NAMALWA (cell line): Measurements from ENCODE around the gene LRRC4C.

Experiments used
- DNase-seq: peaks from one replicate; pipeline ENCODE4 v3.0.0-alpha.2; 2015; ENCODE audit warnings: low spot score

Gene LRRC4C

GRCh38 chr11:41323446-41323845 lies 136.0 kb downstream of the LRRC4C start:
- DNase-seq, result no peak

- DNase-seq, result no peak
Observed at GRCh38 chr11:41320653-41321052, 138.8 kb downstream of the LRRC4C start.

DNA sequence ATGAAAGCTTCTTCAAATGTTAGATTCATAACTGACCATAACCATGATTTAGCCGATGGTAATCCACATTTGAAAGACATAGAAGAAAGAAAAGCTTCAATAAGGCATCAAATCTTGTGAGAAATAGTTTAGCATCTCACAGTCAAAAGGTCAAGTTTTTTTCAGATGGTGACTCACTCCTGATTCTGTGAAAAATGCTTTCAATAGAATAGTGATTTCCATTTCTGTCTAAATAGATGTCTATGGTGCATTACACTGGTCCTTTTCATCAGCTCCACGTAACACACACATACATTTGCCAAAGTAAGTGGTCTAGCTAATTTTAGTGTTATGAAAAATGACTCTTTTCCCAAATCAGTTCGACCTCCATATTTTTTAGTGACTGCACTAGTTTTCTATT lies 139.2 kb downstream of the LRRC4C start:
- DNase-seq, result no peak

GRCh38 chr11:41319434-41319833 lies 140.0 kb downstream of the LRRC4C start:
- no peak for DNase-seq

DNA sequence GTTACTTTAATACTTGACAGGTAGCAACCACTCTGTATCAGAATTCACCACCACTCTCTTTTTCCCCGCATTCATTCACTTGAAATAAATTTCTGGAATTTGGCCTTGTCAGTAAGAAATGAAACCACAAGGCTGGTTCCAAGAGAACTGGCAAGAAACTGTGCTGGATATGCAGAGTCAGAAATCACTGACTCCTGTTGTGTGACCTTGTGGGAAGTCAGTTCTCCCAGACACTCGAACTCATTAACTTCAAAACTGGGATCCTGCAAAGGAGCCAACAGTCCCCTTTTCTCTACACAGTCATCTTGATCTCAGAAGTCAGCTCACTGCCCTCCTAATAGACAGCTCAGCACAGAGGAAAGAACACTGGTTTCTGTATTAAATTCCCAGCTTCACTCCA lies 142.7 kb downstream of the LRRC4C start:
- DNase-seq, result no peak

DNA sequence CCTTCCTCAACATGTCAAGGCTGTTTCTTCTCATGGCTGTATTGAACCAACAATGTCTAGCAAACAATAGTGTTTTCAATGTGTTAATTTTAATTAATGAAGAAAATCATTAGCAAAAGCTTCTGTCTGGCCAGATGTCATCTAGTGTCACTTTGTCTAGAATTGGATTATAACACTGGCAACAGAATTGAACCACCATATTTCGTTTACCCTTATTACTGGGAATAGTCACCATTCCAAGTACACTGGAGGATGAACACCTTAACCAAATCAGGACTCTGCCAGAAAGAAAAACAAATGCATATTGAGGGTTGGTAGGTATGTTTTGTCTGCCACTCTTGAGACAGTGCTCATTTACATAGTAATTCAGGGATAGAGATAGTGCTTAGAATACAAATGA lies 146.2 kb downstream of the LRRC4C start:
- no peak for DNase-seq

- peak; percentile 6 for DNase-seq
Observed at GRCh38 chr11:41309716-41310115, 149.7 kb downstream of the LRRC4C start.

DNA sequence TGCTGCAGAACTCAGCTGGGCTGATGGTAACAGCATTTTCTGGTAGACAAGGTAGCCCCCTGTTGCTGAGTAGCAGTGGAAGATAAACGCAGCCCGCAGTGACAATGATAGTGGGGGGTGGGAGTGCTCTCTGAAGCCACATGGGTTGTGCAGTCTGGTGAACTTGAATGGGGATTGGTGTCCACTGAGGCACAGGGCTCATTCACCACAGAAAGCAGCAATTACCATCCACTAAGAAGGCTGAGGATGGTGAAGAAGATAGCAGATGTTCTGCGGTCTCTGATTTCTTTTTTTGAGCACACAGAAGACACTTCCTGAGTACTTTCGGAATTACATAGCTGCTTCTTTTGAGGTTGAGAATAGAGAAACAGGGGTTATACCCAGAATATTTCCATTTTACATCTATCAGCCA lies 150.3 kb downstream of the LRRC4C start:
- no peak for DNase-seq

GRCh38 chr11:41308286-41308685 lies 151.2 kb downstream of the LRRC4C start:
- no peak for DNase-seq

GRCh38 chr11:41307296-41308080 lies 152.0 kb downstream of the LRRC4C start:
- DNase-seq, result no peak

- no peak for DNase-seq
Observed at GRCh38 chr11:41306431-41306830, 153.0 kb downstream of the LRRC4C start.

- DNase-seq, result no peak
Observed at GRCh38 chr11:41301023-41301422, 158.4 kb downstream of the LRRC4C start.

- no peak for DNase-seq
Observed at GRCh38 chr11:41289408-41289807, 170.0 kb downstream of the LRRC4C start.

- no peak for DNase-seq
Observed at GRCh38 chr11:41286751-41287150, 172.7 kb downstream of the LRRC4C start.

GRCh38 chr11:41284354-41284753 lies 175.1 kb downstream of the LRRC4C start:
- no peak for DNase-seq

DNA sequence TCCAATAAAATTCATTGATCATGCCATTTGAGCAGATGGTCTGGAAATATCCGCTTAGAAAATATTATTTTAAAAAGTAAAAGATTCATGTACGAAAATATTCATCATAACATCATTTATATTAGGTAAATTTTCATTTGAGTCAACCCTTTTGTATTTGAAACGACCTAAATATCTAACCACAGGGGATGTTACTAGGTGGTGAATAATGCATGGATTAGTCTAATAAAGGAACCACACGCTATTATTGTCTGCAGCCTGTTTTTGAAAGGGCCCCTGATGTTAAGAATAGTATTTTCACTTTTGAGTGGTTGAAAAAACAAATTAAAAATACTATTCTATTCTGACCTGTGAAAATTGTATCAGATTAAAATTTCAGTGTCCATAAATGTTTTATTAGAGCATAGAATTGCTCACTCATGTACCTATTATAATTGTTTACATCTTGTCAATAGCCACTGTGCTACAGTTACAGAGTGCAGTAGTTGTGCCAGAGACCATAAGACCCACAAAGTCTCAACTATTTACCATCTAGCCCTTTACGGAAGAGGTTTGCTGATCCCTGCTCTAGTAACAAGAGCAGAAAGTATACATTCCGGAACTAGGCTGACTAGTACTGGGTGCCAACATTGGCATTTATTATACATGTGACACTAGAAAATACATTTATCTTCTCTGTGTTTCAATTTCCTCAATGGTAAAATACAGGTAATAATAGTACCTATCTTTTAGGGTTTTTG lies 176.1 kb downstream of the LRRC4C start:
- no peak for DNase-seq

DNA sequence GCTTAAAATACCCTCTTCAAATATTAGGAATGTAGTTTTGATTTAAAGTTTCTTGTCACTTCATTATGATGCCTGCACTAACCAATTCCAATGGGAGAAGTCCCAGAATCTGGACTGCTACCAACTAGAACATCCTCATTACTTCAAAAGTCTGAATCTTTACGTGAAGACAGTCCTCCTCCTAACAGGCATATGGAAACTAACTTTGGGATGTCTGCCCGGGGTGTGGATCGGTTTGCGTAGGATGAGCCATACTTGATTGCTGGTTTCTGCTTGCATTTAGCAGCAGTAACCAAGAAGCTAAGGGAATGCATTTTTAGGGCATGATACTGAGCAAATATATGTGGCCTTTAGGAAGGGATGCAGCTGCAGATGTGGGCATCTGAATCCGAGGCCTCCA lies 177.1 kb downstream of the LRRC4C start:
- DNase-seq, result no peak

- DNase-seq, result no peak
Observed at GRCh38 chr11:41281131-41281742, 178.2 kb downstream of the LRRC4C start.

DNA sequence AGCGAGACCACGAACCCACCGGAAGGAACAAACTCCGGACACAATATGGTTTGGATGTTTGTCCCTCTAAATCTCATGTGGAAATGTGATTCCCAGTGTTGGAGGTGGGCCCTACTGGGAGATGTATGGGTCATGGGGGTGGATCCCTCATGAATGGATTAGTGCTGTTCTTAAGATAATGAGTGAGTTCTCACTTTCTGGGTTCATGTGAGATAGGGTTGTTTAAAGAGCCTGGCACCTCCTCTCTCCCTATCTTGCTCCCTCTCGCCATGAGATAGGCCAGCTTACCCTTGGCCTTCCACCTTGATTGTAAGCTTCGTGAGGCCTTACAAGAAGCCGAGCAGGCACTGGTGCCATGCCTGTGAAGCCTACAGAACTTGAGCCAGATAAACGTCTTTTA lies 184.6 kb downstream of the LRRC4C start:
- DNase-seq, result no peak

GRCh38 chr11:41273908-41274307 lies 185.5 kb downstream of the LRRC4C start:
- no peak for DNase-seq

GRCh38 chr11:41267451-41267850 lies 192.0 kb downstream of the LRRC4C start:
- DNase-seq, result no peak

DNA sequence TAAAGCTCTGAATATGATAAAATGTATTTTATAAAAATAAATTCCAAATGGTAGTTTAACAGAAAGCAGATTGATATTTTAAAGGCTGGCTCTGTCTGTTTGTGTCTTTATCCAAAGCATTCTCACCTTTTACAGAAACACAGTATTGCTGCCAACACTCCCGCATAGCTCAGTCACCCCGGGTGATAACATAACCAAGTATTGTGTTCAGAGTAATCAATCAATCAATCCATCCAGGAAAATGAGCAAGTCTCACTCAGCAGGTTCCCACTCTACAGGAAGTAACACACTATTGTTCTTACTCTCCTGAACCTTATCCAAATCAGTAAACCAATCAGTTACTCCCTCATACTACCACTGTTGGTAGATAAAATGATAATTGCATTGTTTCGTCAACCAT lies 203.4 kb downstream of the LRRC4C start:
- DNase-seq, result no peak

GRCh38 chr11:41254966-41255365 lies 204.5 kb downstream of the LRRC4C start:
- no peak for DNase-seq
